Glomerular endothelial cell (primary cell): ENCODE results near the gene CENPC. TPM values are rescaled to one million over a fixed set of nuclear protein-coding genes. Genes with fewer than 3 reads are reported as not detected.

Experiments
- DNase-seq: peaks from one replicate; pipeline ENCODE4 v3.0.0-alpha.2; 2011; ENCODE audit warnings: low read depth, low spot score; ENCODE audit errors: extremely low read depth
- total RNA-seq: library from RNA; depleted of rRNA; stranded (reverse); fragments of >200 nt; gene quantifications from 2 replicates; pipeline ENCODE4 v1.2.3, GENCODE V29; 2015

CENPC gene, protein sequence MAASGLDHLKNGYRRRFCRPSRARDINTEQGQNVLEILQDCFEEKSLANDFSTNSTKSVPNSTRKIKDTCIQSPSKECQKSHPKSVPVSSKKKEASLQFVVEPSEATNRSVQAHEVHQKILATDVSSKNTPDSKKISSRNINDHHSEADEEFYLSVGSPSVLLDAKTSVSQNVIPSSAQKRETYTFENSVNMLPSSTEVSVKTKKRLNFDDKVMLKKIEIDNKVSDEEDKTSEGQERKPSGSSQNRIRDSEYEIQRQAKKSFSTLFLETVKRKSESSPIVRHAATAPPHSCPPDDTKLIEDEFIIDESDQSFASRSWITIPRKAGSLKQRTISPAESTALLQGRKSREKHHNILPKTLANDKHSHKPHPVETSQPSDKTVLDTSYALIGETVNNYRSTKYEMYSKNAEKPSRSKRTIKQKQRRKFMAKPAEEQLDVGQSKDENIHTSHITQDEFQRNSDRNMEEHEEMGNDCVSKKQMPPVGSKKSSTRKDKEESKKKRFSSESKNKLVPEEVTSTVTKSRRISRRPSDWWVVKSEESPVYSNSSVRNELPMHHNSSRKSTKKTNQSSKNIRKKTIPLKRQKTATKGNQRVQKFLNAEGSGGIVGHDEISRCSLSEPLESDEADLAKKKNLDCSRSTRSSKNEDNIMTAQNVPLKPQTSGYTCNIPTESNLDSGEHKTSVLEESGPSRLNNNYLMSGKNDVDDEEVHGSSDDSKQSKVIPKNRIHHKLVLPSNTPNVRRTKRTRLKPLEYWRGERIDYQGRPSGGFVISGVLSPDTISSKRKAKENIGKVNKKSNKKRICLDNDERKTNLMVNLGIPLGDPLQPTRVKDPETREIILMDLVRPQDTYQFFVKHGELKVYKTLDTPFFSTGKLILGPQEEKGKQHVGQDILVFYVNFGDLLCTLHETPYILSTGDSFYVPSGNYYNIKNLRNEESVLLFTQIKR
- total RNA-seq, result 6.7 and 10.2 TPM in 2 replicates

DNA sequence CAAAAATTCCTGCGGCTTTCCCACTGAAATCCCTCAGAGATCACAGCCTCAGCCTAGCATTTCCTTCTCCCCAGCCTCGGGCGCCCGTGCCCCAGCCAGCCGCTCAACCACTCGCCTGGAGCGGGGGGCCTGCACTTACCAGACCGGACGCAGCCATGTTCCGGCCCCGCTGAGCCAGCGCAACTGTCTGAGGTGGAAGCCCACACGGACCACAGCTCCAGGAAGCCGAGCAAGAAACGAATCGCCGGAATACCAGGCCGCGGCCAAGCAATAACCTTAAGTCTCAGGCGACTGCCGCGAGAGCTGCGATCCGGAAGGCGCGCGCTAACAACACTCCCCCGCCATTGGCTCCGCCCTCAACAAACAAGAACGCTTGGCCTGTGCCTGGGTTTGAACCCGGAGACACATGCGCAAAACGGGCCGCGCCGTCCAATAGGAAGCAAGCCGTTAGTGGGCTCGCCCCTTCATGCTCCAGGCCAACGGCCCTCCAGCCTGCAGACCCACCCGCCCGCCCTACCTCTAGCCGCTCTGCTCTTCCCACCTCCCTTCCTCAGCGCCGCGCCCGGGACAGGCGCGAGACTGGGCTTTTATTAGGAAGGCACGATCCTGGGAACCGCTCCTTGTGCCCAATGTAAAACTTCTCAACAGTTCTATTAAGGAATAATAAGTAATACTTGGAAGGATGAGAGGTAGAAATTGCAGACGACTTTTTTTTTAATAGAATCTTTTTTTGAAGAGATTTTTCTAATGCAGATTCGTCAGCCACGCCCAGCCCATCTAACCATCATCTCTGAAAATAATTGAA, at the start of gene CENPC:
CENPC (minus strand) TSS at position 305 of the 805 bp plus-strand sequence; CDS start at position 157, 148 bp downstream.
- DNase-seq, result peak; percentile 75

DNA sequence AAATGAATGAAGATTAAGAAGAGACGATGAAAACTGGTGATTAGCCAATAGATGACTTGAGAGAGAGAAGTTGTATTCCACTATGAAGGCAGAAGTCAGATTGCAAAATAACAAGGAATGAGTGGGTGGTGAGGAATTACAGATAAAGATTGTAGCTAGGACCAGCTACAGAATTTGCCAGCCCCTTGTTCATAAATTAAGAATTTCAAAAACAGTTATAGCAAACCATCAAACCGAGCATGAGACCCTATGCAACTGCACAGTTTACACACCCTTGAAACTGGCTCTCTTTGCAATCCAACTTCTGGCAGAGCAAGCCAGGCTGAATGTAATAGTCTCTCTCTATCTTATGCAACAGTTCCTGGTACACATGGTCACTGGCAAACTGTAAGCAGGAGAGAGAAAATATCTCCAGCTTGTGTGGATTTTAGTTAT, 48.5 kb upstream of the CENPC start:
- no peak for DNase-seq

DNA sequence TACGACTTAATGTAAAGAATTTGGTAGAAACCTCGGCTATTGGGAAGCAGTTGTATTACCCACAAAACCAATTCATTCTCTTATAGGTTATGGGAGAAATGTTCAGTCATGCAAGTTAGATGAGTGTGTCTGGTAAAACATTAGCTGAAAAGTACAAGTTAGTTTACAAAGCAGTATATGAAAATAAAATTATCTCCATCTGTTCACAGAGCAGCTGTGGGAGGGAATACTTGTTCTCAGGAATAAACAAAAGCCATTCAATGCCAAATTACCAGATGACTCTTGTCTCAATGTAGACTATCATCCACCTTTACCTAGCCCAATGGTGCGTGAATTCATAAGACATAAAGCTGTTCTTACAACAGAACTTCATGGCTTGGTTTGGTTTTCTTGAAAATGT, 41.9 kb upstream of the CENPC start:
- DNase-seq, result no peak

DNA sequence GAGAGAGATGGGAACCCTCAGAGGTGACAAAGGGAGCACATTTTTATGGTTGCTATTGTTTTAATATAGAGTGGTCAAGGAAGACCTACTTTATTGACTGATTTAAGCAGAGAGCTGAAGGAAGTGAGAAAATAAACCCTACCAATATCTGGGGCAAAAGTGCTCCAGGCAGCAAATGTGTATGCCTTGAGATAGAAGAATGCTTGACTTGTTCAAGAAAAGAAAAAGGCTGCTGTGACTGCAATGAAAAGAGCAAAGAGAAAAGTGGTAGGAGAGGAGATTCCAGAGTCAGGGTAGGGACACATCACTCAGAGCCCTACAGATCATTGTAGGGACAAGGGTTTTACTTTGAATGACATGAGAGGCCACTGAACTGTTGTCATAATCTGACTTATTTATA, 39.2 kb upstream of the CENPC start:
- DNase-seq, result no peak

DNA sequence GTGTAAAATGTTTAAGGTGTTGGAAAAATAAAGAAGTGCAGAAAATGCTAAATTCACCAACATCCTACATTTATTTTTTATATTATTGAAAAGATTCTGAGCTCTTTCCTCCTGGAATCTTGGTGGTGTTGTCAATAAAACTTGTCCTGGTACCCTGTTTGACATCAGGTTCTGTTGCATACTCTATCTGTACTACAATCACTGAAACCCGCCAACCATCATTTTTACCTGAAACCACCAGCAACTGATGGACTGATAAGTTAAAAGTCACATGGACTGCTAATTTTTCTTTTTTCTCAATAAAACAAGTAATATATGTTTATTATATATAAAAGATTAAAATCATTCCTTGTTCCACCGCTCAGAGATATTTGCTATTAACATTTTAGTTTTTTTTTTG, 36.6 kb upstream of the CENPC start:
- DNase-seq, result no peak

DNA sequence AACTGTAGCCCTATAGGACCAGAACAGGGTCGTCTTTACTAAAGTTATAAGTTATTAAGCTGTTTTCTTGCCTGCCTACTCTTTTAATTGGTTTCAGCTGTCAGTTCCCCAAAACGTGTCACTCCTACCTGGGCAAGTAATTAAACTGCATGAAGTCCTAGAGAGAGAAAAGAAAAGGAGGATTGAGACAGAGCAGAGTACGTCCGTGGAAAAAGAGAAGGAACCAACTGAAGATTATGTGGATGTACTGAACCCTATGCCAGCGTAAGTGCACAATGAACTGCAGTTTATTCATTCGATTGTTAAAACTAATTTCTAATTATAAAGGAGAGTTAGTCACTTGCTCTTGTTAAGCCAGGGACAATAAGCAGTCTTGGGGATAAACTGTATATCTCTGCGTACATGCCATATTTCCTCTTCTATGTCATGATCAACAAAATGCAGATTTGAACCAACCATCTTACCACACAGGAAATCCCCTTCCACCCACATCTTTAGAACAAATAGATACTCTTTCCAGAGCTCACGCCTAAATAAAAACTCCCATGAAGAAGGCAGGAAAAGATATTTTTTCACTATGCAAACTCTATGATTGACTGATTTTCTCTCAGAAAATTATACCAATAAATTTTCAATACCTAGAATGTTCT, 36.0 kb upstream of the CENPC start:
- DNase-seq, result no peak

DNA sequence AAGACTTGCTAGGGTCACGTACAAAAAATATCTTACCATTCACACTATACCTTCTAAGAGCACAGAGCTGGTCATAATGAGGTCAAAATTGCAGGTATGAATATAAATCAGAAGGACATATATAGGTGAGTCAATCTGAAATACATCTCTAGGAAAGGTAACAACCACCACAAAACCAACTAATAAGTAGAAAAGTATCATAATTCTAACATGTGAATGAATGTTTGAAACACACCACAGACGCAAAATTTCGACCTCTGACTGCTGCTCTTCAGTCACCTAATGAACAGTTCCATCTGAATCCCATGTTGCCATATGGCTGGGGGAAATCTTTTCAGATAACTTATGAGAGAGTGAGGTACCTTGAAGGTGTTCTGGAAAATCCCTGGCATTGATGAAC, 35.3 kb upstream of the CENPC start:
- DNase-seq, result no peak

DNA sequence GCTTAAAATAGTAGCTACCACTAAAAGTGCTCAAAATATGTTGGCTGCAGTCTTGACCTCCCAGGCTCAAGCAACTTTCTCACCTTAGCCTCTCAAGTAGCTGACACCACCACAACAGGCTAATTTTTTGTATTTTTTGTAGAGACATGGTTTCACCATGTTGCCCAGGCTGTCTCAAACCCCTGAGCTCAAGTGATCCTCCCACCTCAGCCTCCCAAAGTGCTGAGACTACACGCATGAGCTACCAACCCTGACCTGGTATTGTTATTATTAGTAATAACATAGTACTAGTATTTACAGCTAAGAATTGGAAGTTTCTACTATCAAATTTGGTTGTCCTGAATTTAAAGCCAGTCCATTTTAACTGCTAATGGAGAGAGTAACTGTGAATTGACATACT, 31.2 kb upstream of the CENPC start:
- DNase-seq, result no peak

DNA sequence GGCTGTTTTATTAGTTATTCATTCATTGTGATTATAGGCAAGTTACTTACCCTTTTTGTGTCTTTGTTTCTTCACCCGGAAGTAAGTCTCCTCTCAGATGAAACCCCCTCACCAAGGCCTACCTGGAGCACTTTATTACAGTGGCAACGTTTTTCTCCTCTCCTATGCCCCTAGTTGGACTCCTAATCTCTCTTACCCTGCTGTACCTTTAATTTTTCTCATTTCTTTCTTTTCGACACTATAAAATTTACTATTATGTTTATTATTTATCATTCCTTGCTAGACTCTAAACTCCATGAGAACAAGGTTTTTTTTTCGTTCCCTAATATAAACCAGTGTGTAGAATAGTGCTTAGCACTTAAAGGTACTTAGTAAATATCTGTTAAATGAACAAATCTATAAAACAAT, 30.8 kb upstream of the CENPC start:
- DNase-seq, result no peak

DNA sequence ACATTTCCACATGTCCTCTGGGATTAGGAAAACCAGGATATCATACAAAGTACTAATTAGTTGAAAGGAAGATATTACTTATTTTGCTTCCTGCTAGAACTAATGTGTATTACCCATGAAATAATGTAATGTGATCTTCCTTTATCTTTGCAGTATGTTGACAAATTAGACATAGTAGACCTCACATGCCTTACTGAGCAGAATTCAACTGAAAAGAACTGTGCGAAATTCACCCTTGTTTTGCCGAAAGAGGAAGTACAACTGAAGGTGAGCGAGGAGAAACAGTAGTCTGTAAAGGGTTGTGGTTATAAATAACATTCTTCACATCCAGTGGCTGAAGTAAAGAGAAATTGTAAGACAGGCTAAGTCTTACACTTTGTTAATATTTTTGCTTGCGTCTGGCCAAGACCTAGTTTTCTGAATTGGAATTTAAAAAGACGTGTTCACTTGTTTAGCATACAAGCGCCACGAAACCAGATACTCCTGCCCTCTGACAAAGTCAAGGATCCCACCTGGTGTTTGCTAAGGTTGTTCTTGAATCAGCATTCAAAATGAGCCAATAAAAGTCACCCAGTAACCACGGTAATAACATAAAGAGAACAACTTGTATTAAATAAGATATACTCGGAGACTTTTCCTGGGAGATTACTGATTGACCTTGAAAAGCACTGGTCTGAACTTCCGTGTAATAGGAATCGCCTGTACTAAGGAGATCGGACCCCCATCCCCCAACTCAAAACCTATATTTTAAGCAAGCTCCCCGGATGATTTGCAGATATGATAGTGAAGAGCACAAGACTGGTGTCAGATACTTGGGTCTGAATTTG, 30.1 kb upstream of the CENPC start:
- no peak for DNase-seq

DNA sequence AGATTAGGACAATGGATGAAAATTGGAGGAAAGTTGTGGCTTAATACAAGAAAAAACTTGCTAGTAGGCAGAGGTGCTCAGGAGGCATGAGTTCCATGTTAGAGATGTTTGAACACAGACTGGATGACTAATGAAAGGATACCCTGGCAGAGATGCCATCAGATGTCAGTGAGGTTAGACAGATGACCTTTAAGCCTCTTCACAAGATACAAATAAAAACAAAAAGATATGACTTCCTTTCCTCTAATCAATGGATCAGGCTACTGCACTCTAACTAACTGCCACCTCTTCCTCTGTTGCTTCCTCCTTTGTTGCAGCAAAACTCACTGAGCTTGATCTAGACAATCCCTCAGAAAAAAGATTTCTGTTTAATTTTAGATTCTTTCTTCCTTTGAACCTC, 27.9 kb upstream of the CENPC start:
- DNase-seq, result no peak

DNA sequence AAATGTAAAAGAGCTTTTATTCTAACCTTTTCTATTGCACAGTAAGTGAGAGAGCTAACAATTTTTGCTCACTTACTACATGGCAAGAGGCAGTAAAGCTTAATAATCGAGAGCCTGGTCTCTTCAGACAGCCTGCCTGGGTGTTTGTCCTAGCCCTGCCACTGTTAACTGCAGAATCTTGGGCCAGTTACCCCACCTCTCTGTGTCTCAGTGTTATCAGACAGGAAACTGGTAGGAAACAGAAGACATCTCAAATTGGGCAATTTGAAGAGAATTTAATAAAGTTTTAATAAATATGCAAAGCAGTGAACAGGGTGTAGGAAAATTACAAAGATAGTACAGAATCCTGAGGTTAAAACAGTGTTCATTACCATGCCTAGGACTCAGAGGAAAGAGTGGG, 26.7 kb upstream of the CENPC start:
- DNase-seq, result no peak

DNA sequence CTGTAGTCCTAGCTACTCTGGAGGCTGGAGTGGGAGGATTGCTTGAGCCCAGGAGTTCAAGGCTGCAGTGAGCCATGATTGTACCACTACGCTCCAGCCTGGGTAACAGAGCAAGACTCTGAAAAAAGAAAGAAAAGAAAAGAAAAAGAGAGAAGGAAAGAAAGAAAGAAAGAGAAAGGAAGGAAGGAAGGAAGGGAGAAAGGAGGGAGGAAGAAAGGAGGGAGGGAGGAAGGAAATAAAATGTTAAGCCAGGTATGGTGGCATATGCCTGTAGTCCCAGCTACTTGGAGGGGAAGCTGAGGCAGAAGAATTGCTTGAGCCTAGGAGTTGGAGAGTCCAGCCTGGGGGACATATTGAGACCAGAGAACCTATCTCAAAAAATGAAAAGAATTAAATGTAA, 25.2 kb upstream of the CENPC start:
- no peak for DNase-seq

DNA sequence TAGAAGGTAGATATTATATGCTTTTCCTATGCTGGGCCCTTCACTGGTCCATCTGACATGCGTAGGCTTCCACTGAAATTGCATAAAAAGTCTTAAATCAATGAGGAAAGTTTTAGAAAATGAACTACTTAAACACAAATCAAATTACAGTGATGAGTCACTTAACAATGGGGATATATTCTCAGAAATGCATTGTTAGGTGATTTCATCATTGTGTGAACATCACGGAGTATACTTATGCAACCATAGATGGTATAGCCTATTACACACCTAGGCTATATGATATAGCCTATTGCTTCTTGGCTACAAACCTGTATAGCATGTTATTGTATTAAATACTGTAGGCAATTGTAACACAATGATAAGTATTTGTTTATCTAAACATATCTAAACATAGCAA, 23.5 kb upstream of the CENPC start:
- no peak for DNase-seq

DNA sequence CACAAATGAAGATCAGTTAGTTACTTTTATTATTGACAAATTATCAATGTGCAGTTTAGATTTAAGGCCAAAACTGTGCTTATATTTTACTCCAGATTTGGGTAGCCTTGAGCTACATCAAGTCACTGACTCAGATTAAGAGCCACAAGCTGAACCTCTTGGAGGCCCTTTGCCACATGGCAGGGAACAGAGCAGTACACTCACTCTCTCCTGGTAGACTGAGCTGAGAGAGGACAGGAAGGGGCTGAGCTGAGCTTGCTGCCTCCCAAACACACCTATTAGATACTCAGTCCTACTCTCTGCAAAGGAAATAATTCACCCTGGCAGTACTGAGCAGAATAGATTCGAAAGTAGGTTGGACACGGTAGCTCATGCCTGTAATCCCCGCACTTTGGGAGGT, 21.0 kb upstream of the CENPC start:
- no peak for DNase-seq

DNA sequence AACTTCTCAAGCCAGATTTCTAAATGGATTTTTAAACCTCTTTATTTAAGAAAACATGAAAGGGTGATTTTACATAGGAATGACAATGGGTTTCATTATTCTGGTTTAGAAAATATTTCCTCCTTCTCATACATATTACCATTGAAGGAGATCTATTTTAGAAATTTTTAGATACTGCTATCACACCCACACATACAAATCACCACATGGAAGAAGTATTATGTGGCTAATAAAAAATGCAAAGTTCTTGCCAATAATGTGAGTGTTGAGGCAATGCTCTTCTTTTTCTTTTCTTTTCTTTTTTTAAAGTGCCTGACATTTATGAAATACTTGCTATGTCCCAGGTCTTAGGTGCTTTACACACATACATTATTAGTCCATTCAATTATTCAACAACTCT, 20.0 kb upstream of the CENPC start:
- no peak for DNase-seq

DNA sequence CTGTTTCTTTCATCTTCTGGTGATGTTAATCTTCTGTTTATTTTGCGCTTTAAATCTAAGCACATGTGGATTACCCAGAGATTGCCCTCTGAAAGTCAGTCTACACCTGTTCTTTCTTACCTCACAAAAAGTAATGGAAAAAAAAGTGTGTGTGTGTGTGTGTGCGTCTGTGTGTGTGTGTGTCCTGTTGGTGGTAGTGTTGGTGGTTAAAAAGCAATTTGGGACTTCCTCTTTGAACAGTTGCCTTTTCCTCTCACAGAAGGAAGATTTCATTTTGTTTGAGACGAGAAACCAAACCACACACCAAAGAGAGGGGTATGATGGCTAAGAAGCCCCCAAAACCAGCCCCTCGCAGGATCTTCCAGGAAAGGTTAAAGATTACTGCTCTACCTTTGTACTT, 13.2 kb upstream of the CENPC start, which contains the start of gene STAP1:
STAP1 (plus strand) TSS at position 235 of the 400 bp plus-strand sequence; CDS start at position 318, 83 bp downstream.
- DNase-seq, result no peak

DNA sequence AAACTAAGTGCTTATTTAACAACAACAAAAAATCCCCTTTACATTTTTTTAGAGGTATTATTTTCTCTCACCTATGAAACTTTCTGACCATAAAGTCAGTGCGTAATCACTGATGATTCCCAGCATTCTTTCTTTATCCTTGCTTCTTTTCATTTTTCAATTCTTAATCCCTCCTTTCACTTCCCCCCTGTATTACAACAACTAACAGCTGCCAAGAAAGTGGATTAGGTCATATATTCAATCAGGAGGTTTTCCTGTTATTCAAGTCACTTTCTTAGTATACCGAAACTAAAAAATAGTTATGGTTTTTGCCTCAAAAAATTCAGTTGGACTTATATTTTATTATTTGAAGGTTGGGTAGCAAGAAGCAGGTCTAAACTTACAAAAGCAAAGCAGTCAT, 11.1 kb upstream of the CENPC start:
- no peak for DNase-seq

DNA sequence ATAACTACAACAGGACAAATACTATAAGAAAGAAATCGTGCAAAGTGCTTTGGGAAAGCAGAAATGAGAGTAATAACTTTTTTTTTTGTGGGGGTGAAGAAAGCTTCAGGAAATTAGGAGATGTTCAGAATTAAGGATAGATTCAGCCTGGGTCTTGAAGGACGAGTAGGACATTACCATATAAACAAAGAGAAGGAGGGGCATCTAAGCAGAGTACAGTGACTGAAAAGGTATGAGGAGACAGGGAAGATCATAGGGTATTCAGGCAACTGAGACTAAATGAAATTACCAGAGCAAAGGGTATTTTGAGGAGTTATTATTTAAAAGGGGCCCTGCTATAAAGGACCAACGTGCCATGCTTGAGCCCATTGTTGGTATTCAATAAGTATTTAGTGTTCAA, 10.1 kb upstream of the CENPC start:
- DNase-seq, result no peak
